A204.1 (cell line): ENCODE measurements around the gene UCK2.

Source experiments
- FAIRE-seq: peaks from 2 replicates; lab custom pipeline; 2012; peaks lifted over from hg19 to GRCh38; lab: Jason Lieb, UNC

UCK2 gene

DNA sequence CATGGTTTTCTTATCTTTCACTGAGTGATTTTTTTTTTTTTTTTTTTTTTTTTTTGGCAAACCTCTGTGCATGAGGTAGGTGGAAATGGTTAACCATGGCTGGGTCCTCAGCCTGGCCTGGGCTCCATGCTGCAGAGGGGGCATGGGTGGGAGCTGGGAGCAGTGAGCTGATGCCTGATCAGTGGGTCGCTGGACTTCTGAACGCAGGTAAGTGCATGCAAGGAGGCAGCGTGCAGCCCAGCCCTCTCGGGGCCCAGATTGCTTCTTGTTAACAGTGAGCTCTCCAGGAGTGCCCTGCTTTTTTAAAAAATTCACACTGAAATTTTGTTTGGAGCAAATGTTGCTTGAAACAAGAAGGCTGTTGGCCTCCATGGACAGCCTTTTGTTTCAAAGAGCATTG, 75.2 kb downstream of the UCK2 start:
- FAIRE-seq = no peak

DNA sequence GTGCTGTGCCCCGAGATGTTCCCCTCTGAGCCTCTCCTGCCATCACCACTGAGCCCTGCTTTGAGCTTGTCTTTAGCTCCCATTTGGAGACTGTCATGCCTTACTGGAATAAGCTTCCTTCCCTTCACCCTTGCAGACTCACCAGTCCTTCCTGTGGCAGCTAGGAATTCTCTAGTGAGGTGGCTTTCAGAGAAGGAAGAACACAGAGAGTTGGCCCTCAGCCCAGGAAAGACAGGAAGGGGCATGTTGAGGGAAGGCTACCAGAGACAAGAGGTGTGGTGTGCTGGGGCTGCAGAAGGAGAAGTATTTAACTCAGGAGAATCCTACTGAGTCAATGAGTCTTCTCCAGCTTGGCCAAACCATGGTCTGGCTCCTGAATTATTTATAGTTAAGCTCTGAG, 76.3 kb downstream of the UCK2 start:
- FAIRE-seq = no peak

DNA sequence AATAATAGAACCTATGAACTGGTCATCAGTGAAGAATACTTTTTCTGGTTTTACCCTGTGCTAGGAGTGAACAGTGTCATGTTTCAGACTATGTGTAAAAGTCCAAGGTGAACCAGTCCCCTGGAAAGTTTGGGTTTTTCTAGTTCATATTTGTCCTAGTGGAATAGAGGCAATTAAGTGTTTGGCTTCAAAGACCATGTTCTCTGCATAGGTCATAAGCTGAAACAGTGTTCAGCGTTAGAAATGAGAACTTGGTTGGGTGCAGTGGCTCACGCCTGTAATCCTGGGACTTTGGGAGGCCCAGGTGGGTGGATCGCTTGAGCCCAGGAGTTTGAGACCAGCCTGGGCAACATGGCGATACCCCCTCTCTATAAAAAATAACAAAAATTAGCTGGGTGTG, 77.5 kb downstream of the UCK2 start:
- no peak for FAIRE-seq

DNA sequence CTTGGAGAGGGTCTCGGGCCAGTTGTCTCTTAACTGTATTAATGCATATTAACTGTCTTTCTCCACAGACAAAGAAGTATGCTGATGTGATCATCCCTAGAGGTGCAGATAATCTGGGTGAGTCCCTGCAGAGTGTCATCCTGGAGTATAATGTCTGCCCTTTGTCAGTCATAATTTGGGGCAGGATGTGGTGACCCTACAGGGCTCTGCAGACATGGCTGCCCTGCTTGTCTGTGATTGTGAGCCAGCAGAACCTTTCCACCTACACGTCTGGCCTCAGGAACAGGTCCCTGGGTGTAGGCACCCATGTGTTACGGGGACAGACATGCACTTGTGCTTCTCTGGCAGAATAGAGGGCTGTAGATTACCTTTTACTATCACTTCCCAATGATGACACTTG, 78.4 kb downstream of the UCK2 start:
- no peak for FAIRE-seq

DNA sequence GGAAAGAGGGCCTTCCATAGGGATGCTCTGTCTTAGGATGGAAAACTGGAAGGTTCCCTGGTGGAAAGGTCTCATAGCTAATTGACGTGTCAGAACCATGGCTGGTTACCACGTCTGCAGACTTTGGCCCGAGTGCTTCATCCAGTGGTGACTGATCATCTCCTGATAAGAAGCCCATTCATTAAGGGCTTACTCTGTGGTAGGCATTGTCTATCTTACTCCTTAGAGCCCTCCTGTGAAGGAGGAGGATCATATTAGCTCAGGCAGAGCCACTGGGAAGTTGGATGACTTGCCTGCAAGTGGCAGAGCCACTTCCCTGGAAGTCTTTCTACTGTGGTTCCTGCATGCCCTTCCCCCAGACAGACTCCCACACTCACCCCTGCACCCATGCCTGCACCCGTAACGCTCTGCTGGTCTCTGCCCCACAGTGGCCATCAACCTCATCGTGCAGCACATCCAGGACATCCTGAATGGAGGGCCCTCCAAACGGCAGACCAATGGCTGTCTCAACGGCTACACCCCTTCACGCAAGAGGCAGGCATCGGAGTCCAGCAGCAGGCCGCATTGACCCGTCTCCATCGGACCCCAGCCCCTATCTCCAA, 79.9 kb downstream of the UCK2 start:
- FAIRE-seq = no peak

DNA sequence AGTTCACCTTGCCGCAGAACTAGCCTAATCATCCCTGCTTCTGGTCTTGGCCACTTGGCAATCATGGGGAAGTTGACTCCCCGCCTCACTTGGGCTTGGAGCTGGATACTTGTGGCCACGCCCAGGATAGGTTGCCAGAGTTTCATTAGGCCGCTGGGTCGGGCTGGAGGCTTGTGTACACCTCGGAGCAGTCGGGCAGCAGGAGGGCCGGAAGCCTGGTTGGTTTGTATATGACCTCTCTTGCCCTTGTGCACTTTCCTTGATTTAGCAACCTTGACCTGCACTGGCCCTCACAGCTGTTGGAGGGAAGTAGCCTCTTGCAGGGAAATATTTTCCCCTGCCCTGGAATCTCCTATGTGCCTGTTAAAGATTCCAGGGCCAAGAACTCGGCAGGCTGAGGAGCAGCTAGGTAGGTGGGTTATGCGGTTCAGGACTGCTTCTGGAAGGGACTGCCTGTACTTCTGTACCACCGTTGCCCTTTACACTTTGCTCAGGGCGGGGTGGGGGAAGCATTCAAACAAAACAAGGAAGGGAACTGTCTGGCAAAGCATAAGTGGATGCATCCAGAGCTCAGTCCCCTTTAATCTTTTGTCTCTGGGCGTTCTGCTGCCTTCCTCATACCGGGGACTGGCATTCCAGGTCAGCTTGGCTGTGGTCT, 83.5 kb downstream of the UCK2 start:
- FAIRE-seq = no peak

DNA sequence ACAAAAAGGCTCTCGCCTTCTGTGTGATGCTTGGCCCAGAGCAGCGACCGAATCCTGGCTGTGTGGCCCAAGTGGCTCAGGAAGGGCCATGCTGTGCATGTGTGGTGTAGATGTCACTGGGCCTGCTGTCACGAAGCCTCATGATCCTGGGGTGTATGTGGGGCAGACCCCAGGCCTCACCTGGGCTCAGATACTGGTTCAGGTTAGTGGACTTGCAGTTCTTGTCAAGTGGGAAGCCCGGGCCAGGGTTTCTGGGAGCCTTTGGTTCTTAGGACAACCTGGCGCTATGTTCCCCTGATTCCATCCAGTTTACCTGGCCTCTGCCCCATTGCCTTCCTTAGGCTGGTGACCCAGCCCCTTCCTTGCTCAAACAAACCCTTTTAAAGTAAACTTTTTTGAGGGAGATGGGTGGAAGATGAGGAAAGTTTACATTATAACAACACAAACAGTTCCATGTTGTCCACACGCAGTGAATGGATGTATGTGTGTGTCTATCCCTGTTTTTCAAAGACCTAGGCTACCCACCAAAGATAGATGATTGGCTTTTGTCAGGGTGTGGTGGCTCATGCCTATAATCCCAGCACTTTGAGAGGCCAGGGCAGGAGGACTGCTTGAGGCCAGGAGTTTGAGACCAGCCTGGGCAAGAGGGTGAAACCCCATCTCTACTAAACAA, 84.3 kb downstream of the UCK2 start:
- FAIRE-seq = no peak

- FAIRE-seq = no peak
Observed at GRCh38 chr1:165912638-165913037, 85.2 kb downstream of the UCK2 start.

DNA sequence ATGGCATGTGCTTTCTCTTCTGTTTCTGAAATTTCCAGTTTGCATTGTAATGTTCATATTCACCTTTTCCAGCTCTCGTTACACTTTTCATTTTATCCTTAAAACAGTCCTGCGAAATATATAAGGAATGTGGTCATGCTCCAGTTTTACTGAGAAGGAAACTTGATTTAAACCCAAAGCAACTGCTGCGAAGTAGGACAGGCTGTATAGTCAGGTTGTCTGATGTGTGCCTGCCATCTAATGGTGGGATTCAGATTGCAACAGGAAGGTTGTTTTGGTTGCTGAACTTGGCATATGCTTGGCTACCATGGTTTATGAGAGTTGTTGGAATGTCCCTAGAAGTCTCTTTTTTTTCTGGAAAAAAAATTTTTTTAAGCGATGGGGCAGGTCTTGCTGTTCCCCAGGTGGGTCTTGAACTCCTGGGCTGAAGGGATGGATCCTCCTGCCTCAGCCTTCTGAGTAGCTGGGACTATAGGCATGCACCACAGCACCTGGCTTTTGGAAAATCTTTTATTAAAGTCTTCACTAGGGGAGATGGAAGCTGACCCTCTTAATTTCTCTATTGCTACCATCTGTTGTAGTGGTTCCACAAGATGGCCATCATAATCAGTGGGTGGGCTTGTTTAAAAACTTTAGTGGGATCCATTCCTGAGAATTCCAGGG, 86.9 kb downstream of the UCK2 start:
- FAIRE-seq = peak; percentile 95

- no peak for FAIRE-seq
Observed at GRCh38 chr1:165915480-165915879, 88.1 kb downstream of the UCK2 start.

DNA sequence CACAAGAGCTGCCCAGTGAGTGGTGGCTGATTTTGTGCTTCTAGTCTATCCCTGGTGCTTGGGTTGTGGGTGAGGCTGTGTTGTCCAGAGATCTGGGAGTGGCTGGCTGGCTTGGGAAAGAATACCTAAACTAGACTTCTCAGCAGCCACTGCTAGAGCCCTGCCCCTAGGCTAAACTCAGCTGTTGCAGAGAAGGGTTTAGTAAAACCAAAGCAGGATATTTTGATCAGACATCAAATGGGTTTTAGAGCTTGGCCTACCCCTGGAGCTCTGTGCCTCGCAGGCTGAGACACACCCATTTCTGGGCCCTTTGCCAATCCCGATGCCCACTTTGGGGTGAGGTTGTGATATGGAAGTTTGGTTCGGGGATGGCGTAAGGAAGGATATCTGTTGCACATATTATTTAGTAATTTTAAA, 88.5 kb downstream of the UCK2 start:
- FAIRE-seq = no peak

DNA sequence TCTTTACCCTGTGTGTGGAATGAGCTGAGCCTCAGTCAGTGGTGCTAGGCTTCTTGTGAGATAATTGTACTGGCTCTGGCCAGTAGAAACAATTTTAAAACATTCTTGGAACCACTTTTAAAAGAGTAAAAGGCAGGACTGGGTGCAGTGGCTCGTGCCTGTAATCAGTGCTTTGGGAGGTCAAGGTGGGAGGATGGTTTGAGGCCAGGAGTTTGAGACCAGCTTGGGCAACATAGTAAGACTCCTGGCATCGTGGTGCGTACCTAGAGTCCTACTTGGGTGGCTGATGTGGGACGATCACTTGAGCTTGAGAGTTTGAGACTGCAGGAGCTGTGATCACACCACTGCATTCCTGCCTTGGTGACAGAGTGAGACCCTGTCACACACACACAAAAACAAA, 89.8 kb downstream of the UCK2 start:
- FAIRE-seq = no peak

GRCh38 chr1:165924117-165924516, 96.7 kb downstream of the UCK2 start:
- FAIRE-seq = no peak

GRCh38 chr1:165925498-165926079, 98.2 kb downstream of the UCK2 start:
- no peak for FAIRE-seq

GRCh38 chr1:165927169-165927568, 99.8 kb downstream of the UCK2 start:
- no peak for FAIRE-seq

- no peak for FAIRE-seq
Observed at GRCh38 chr1:165928075-165928731, 100.8 kb downstream of the UCK2 start.

- no peak for FAIRE-seq
Observed at GRCh38 chr1:165930961-165931360, 103.5 kb downstream of the UCK2 start.

GRCh38 chr1:165933446-165934170, 106.2 kb downstream of the UCK2 start:
- FAIRE-seq = no peak

DNA sequence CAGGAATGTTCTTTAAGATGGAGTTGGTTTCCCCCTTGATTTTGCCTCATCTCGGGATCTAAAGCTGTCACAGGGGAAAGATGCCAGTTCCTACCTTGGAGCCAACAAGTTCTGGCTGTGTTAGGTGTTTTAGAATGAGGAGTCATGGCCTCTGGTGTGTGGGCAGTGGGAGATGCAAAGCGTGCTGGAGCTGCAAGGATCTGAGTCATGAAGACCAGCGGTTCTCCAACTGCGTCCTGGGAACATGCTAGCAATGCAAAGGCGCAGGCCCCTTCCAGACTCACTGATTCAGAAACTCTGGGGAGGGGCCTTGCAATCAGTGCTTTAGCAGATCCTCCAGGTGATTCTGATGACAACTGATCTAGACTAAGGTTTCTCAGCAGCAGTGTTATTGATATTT, 109.1 kb downstream of the UCK2 start:
- no peak for FAIRE-seq

DNA sequence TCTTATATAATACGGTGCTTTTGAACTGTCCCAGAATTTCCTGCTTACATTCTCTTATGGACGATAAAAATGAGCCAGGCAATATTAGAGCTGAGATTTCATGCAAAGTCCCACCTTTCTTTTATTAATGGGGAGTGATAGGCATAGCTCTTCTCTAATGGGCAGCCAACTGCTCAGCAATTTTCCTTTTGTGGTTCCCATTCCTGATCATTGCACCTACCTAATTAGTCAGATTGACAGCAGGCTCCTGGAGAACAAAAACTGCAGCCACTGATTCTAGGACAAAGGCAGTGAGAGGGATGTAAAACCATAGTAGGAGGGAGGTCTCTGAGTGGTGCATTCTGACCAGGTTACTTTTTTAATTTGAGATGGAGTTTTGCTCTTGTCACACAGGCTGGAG, 110.4 kb downstream of the UCK2 start:
- FAIRE-seq = no peak

GRCh38 chr1:165938844-165939243, 111.4 kb downstream of the UCK2 start:
- FAIRE-seq = no peak

DNA sequence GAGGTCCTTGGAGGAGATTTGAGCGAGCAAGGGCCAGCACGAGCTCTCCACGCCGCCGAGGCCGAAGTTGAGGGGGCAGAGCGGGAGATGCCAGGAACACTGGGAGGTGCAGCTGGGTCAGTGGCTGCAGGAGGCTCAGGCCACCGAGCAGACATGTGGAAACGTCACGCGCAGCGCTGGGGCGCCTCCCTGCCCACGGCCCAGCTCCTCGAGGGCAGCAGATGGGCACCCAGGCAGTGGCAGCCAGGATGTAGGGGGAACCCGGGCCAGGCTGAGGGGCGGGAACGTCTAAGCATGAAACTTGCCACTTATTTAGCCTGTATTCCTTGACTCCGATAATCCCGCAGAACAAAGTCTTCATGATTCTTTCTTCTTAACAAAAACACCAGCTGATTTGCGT, 114.1 kb downstream of the UCK2 start:
- FAIRE-seq = no peak
